ENCODE measurements around the gene MAP1LC3B.

The MAP1LC3B gene

GRCh38 chr16:87448866-87449265 is 56.7 kb downstream of the MAP1LC3B start:
- TF ChIP-seq, protein P1, sequence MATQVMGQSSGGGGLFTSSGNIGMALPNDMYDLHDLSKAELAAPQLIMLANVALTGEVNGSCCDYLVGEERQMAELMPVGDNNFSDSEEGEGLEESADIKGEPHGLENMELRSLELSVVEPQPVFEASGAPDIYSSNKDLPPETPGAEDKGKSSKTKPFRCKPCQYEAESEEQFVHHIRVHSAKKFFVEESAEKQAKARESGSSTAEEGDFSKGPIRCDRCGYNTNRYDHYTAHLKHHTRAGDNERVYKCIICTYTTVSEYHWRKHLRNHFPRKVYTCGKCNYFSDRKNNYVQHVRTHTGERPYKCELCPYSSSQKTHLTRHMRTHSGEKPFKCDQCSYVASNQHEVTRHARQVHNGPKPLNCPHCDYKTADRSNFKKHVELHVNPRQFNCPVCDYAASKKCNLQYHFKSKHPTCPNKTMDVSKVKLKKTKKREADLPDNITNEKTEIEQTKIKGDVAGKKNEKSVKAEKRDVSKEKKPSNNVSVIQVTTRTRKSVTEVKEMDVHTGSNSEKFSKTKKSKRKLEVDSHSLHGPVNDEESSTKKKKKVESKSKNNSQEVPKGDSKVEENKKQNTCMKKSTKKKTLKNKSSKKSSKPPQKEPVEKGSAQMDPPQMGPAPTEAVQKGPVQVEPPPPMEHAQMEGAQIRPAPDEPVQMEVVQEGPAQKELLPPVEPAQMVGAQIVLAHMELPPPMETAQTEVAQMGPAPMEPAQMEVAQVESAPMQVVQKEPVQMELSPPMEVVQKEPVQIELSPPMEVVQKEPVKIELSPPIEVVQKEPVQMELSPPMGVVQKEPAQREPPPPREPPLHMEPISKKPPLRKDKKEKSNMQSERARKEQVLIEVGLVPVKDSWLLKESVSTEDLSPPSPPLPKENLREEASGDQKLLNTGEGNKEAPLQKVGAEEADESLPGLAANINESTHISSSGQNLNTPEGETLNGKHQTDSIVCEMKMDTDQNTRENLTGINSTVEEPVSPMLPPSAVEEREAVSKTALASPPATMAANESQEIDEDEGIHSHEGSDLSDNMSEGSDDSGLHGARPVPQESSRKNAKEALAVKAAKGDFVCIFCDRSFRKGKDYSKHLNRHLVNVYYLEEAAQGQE (IDR thresholded peaks at IDR 0.05; ENCODE audit: insufficient replicate concordance, low read depth) = no peak
- TF ChIP-seq POLR2AphosphoS5 (IDR thresholded peaks at IDR 0.05; ENCODE audit: low read depth) = no peak
- TF ChIP-seq GABPA (IDR thresholded peaks at IDR 0.05; ENCODE audit: low read depth) = no peak
- no peak for TF ChIP-seq CTCF (IDR thresholded peaks at IDR 0.05; ENCODE audit: insufficient read depth, low read length)
- no peak for TF ChIP-seq SPI1 (IDR thresholded peaks at IDR 0.05; ENCODE audit: borderline replicate concordance, low read depth)
- DNase-seq (ENCODE audit: low read depth in 1 of 2, low spot score in 1 of 2) = no peak
- H3K27ac ChIP-seq (replicated peaks) = no peak overlapping the region
- no peaks in the 10 kb centered on the region for H3K27me3 ChIP-seq (ENCODE audit: insufficient read depth, poor library complexity, severe bottlenecking)
- H3K4me3 ChIP-seq (replicated peaks; ENCODE audit: insufficient read depth, low read length) = no peak overlapping the region

GRCh38 chr16:87451563-87452210 is 59.6 kb downstream of the MAP1LC3B start:
- H3K27me3 ChIP-seq (ENCODE audit: insufficient read depth, poor library complexity, severe bottlenecking) = no peaks in the 10 kb centered on the region
- no peak overlapping the region for H3K4me3 ChIP-seq (replicated peaks; ENCODE audit: insufficient read depth, low read length)
- DNase-seq (ENCODE audit: low read depth in 1 of 2, low spot score in 1 of 2) = no peak
- no peak overlapping the region for H3K27ac ChIP-seq (replicated peaks)
- TF ChIP-seq POLR2AphosphoS5 (IDR thresholded peaks at IDR 0.05; ENCODE audit: low read depth) (no peak), GABPA (IDR thresholded peaks at IDR 0.05; ENCODE audit: low read depth) (no peak), CTCF (IDR thresholded peaks at IDR 0.05; ENCODE audit: insufficient read depth, low read length) (no peak), SPI1 (IDR thresholded peaks at IDR 0.05; ENCODE audit: borderline replicate concordance, low read depth) (no peak)
- TF ChIP-seq, protein P1 (IDR thresholded peaks at IDR 0.05; ENCODE audit: insufficient replicate concordance, low read depth) = no peak

DNA sequence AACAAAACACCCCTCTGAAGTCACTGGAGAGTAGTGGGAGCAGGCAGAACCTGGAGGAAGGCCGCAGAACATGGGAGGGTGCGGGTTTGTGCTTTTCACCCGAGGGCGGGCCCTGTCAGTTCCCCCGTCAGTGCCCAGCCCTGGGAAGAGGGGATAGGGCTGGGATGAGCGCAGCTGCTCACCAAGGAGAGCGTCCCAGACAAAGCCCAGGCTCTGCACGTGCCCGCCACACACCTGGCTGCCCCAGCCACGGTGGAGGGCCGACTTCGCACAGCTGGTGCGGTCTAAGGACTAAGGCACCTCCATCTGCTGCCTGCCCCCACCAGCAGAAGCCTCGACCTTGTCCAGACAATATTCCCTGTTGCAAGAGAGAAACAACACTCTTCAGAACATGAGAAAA is 61.2 kb downstream of the MAP1LC3B start:
- Histone ChIP-seq H3K27me3 (ENCODE audit: insufficient read depth, poor library complexity, severe bottlenecking) (no peaks in the 10 kb centered on the region), H3K4me3 (replicated peaks; ENCODE audit: insufficient read depth, low read length) (no peak overlapping the region), H3K27ac (replicated peaks) (no peak overlapping the region)
- TF ChIP-seq CTCF (IDR thresholded peaks at IDR 0.05; ENCODE audit: insufficient read depth, low read length) (no peak), POLR2AphosphoS5 (IDR thresholded peaks at IDR 0.05; ENCODE audit: low read depth) (no peak), SPI1 (IDR thresholded peaks at IDR 0.05; ENCODE audit: borderline replicate concordance, low read depth) (no peak), GABPA (IDR thresholded peaks at IDR 0.05; ENCODE audit: low read depth) (no peak)
- TF ChIP-seq, protein P1 (IDR thresholded peaks at IDR 0.05; ENCODE audit: insufficient replicate concordance, low read depth) = no peak
- DNase-seq (ENCODE audit: low read depth in 1 of 2, low spot score in 1 of 2) = no peak

All from HL-60 (cell line).